Activated CD8-positive, alpha-beta memory T cell treated with anti-CD3 and anti-CD28 coated beads for 1 hour (primary cell): ENCODE data around the gene C20orf96.
"Not testable (repeated sequence)": the region's sequence is repeated elsewhere in the genome, so short reads cannot be mapped to it uniquely, and the experiment has no call there.

Experiments
- DNase-seq, 2 donors: peaks; one replicate each; pipeline ENCODE4 v3.0.0-alpha.2; 2020; ENCODE audit warnings: low read depth in 1 of 2; ENCODE audit errors: extremely low read depth in 1 of 2

Gene C20orf96

DNA sequence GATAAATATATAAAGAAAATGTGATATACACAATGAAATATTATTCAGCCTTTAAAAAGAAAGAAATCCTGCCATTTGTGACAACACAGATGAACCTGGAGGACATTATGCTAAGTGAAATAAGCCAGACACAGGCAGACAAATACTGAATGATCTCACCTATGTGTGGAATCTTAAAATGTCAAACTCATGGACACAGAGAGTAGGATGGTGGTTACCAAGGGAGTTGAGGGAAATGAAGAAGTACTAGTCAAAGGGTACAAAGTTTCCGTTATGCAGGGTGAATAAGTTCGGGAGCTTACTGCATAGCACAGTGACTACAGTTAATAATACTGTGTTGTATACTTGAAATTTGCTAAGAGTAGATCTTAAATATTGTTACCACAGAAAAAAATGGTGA, 47.6 kb downstream of the C20orf96 start:
- DNase-seq = no peak

DNA sequence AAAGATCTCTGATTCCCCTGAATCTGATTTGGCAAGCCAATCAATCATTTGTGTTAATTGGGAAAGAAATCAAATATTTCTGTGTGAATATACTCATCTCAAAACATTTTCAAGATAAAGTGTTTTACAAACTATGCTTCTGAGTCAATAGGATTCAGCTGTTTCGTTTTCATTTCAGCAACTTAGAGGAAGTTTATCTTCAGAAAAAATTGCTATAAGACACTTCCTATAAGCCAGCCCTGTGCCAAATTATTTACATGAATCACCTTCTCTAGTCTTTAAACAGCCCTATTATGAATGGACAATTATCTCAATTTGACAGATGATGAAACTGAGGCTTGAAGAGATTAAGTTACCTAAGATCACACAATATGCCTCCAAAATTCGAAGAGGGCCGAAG, 52.6 kb downstream of the C20orf96 start:
- DNase-seq = no peak

DNA sequence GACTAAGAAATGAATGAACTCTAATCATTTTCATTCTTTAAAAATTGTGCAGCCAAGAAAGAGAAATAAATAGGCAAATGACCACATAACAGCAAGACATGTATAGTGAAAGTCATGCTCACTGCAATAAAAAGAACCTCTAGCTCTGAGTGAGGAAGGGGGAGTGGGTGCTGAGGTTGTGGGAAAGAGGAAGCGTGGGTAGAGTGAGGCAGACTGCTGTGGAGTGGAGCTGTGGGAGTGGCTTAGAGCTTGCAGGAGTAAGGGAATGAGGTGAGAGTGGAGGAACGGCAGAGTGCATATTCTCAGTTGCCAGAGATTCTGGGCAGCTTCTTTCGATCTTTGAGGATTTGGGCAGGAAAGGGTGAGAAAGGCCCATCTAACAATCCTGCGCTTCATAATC, 53.1 kb downstream of the C20orf96 start:
- no peak for DNase-seq

DNA sequence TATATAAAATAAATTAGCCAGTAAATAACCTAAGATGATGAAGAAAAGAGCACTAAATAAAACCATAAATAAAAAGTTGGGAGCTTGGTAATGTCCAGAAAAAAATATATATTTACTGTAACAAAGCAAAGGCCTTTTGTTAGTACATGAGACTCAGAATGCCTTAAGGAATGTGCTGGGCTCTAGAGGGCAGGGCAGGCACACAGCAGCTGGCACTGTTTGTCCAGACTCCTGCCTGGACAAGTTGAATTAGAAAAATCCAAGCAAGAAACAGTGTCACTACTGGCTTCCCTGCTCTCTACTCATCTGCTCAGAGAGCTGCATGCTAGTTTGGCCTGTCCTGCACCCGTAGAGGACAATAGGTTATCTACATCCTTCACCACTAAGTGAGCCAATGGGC, 54.7 kb downstream of the C20orf96 start:
- DNase-seq = no peak

DNA sequence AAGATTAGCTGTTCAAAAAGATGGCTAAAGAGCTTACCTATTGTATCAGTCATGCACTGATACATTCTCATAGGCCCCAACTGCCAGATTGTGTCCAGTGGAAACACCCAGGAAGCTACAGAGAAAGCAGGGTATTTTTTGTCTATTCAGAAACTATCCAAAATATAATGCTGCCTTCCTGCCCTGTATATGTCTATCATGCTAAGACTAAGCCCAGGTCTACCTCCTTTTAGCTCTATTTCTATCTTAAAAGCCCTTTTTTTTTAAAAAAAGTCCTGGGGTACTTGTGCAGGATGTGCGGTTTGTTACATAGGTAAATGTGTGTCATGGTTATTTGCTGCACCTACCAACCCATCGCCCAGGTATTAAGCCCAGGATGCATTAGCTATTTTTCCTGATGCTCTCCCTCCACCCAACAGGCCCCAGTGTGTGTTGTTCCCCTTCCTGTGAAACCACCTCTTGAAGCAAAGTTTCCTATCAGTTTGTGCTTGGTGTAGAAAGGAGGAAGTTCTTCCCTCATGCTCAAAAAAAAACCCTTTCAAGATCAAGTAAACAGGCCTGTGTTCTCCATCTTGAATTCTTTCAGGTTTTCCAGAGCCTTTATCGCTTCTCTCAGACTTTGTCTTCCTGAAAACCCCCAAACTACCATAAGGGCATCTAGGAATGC, 63.0 kb downstream of the C20orf96 start:
- no peak for DNase-seq

DNA sequence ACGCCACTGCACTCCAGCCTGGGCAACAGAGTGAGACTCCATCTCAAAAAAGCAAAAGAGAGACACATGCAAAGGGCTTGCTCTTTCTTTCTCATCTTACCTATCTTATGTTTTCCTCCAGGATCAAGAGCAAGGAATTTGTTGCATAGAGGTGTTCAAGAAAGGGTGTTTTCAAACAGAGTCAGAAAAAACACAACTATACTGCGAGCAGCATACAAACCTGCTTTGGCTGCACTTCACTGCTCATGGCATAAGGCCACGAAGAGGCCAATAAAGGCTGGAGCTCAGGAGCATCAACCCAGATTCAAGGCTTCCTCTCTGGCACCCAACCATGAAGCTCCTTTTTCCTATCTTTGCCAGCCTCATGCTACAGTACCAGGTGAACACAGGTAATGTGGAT, 63.6 kb downstream of the C20orf96 start, which contains the start of gene DEFB129:
Gene DEFB129, plus strand, starts transcription at position 301 of the 400 bp plus-strand sequence. Its CDS starts 31 bp downstream, at position 332.
- DNase-seq = no peak

DNA sequence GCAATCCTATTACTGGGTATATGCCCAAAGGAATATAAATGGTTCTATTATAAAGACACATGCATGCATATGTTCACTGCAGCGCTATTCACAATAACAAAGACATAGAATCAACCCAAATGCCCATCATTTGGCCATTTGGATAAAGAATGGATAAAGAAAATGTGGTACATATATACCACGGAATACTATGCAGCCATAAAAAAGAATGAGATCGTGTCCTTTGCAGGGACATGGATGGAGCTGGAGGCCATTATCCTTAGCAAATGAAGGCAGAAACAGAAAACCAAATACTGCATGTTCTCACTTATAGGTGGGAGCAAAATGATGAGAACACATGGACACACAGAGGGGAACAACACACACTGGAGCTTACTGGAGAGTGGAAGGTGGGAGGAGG, 64.7 kb downstream of the C20orf96 start:
- not testable (repeated sequence) for DNase-seq

DNA sequence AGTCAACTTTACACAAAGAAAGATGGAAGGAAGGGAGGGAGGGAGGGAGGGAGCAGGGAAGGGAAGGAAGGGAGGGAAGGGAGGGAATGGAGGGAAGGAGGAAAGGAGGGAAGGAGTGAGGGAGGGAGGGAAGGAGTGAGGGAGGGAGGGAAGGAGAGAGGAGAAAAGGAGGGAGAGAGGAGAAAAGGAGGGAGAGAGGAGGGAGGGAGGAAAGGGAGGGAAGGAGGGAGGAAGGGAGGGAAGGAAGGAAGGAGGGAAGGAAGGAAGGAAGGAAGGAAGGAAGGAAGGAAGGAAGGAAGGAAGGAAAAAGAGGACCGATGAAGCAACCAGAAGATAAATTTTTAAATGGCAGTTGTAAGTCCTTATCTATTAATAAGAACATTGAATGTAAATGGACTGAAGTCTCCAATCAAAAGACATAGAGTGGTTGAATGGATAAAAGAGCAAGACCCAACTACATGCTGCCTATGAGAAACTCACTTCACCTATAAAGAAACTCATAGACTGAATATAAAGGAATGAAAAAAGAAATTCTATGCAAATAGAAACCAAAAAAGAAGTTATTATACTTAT, 69.2 kb downstream of the C20orf96 start:
- no peak for DNase-seq
